ENCODE data around the gene TIGD2. TPM values are rescaled to one million over a fixed set of nuclear protein-coding genes. Genes with fewer than 3 reads are reported as not detected.

The TIGD2 gene
- total and polyA plus RNA-seq, 3 donors from 2014 or later: 4.0 to 11.5 (median 9.3) TPM

GRCh38 chr4:89121387-89122068 is 10.2 kb downstream of the TIGD2 start:
- Histone ChIP-seq H3K27me3 (no peaks in the 10 kb centered on the region), H3K36me3 (ENCODE audit: low read depth, missing control alignments) (no peaks in the 10 kb centered on the region), H3K27ac (no peak overlapping the region), H3K4me3 (no peak overlapping the region), H3K4me1 (no peaks in the 10 kb centered on the region), H3K9me3 (no peaks in the 10 kb centered on the region)
- no peak for TF ChIP-seq POLR2A (IDR thresholded peaks at IDR 0.05)
- no peak for TF ChIP-seq CTCF (IDR thresholded peaks at IDR 0.05)
- intact Hi-C loops (cut with DNase I; ENCODE audit: low total_unique reads): no loop called here
- no peak for DNase-seq
- WGBS, 2 donors: 78 to 83% methylated on average over 3 of the region's 3 CpGs

GRCh38 chr4:89123451-89123851 is 12.1 kb downstream of the TIGD2 start:
- H3K9me3 ChIP-seq: no peaks in the 10 kb centered on the region
- H3K27ac ChIP-seq: no peak overlapping the region
- TF ChIP-seq CTCF (IDR thresholded peaks at IDR 0.05): no peak
- no peak for TF ChIP-seq POLR2A (IDR thresholded peaks at IDR 0.05)
- no peaks in the 10 kb centered on the region for H3K4me1 ChIP-seq
- H3K27me3 ChIP-seq: no peaks in the 10 kb centered on the region
- 83 to 86% methylated on average over 5 of the region's 5 CpGs for WGBS, 2 donors
- no peak for DNase-seq
- intact Hi-C loops (cut with DNase I; ENCODE audit: low total_unique reads): no loop called here
- H3K36me3 ChIP-seq (ENCODE audit: low read depth, missing control alignments): no peaks in the 10 kb centered on the region
- H3K4me3 ChIP-seq: no peak overlapping the region

- Histone ChIP-seq H3K27ac (no peak overlapping the region), H3K4me3 (no peak overlapping the region), H3K4me1 (no peaks in the 10 kb centered on the region), H3K9me3 (no peaks in the 10 kb centered on the region), H3K27me3 (no peaks in the 10 kb centered on the region), H3K36me3 (ENCODE audit: low read depth, missing control alignments) (no peaks in the 10 kb centered on the region)
- no peak for DNase-seq
- TF ChIP-seq POLR2A (IDR thresholded peaks at IDR 0.05): no peak
- TF ChIP-seq CTCF (IDR thresholded peaks at IDR 0.05): no peak
- intact Hi-C loops (cut with DNase I; ENCODE audit: low total_unique reads): no loop called here
- WGBS, 2 donors: 70 to 77% methylated on average over 3 of the region's 3 CpGs
Measured at GRCh38 chr4:89125901-89126782, 14.8 kb downstream of the TIGD2 start.

GRCh38 chr4:89129080-89129640 is 17.8 kb downstream of the TIGD2 start:
- Histone ChIP-seq H3K4me1 (no peaks in the 10 kb centered on the region), H3K9me3 (no peaks in the 10 kb centered on the region), H3K36me3 (ENCODE audit: low read depth, missing control alignments) (no peaks in the 10 kb centered on the region), H3K27me3 (no peaks in the 10 kb centered on the region), H3K4me3 (no peak overlapping the region), H3K27ac (no peak overlapping the region)
- no peak for DNase-seq
- intact Hi-C loops (cut with DNase I; ENCODE audit: low total_unique reads): no loop called here
- no peak for TF ChIP-seq POLR2A (IDR thresholded peaks at IDR 0.05)
- TF ChIP-seq CTCF (IDR thresholded peaks at IDR 0.05): no peak
- 79 to 80% methylated on average over 1 of the region's 1 CpG for WGBS, 2 donors

All from testis (tissue), 3 donors.